AG08396 (cell line): Measurements from ENCODE around the gene UBXN1.
A peak's percentile ranks its signal among the peaks of the same experiment; 100 is the strongest.
"Not testable (repeated sequence)": the region's sequence is repeated elsewhere in the genome, so short reads cannot be mapped to it uniquely, and the experiment has no call there.

Source experiments
- DNase-seq: peaks from one replicate; pipeline ENCODE4 v3.0.0; 2012; ENCODE audit warnings: low spot score, mixed read lengths

The UBXN1 gene

DNA sequence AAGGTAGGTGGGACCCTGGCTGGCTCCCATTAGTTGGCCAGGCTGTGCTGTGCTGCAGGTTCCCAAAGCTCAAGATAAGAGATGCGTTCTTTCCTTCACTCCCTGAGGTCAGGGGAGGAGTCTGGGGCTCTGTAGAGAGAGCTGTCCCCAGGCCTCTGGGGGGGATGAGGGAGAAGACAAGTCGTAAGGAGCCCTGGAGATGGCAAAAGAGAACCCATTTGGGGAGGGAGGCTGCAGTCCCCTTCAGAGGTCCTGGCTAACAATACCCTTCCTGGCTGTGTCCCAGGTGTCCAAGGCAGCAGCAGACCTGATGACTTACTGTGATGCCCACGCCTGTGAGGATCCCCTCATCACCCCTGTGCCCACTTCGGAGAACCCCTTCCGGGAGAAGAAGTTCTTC lies 29.5 kb upstream of the UBXN1 start:
- no peak for DNase-seq

DNA sequence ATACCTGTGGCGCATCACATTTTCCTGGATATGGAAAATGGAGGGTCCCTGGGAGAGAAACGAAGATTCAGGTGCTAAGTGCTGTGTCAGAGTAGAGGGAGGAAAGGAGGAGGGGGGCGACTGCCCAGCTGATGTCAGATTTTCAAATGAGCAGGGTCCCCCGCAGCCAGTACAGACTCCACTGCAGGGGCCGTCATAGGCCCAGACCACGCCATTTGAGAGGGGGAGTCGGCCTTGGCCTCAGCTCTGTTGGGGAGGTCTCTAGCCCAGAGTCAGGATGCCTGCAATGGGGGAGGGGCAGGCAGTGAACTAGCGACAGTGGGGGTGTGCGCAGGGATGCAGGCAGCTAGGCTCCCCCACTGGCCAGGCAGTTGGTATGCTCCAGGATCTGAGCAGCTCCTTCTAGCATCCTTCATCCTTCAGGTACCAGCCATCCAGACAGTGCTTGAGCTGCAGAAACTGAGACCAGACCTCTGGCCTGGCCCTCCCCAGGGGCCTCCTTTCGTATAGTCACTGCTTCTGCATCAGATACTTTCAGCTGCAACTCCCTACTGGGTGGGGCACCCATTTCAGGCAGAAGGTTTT lies 28.5 kb upstream of the UBXN1 start, which contains the start of the genes BSCL2 and GNG3:
Gene BSCL2 (minus strand): TSS at position 148 of the 585 bp plus-strand sequence. CDS start 229 bp downstream, outside the sequence.
Gene GNG3 (plus strand): TSS at position 400 of the 585 bp plus-strand sequence. CDS start 620 bp downstream, outside the sequence.
- DNase-seq: no peak

DNA sequence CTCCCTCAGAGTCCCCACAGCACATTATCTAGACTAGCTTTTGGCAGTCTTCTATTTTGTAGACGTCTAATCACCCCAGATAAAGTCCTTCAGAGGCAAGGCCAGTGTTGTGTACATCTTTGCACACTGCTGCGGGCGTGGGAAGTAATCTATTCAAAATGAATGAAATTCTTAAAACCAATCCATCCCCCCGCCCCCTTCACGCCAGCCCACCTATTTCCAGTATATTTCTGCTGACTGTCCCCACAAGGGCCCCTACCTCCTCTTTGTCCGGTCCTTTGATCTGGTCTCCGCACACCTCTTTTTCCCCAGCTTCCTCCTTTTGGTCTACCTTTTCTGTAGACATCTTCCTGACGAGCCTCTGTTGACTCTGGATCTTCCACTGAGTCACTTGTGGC lies 28.0 kb upstream of the UBXN1 start:
- no peak for DNase-seq

- peak; percentile 96 for DNase-seq
Observed at GRCh38 chr11:62705880-62706849, 27.3 kb upstream of the UBXN1 start.

DNA sequence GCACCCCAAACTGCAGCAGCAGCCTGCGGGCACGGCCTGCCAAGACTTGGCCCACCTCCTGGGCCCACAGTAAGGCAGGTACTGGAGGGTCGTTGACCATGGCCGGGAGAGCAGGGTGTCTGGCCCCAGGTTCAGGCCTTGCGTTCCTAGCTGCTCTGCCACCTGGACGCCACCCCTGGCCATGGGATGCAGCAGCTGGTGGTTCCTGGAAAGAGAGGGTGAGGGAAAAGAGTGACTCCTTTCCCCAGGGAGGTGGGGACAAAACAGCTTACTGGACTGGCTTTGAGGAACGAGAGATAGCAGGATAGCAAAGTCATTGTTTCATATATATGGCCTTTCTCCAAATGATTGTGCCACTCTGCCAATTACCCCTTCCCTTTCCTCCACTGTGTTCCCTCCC lies 26.5 kb upstream of the UBXN1 start:
- no peak for DNase-seq

DNA sequence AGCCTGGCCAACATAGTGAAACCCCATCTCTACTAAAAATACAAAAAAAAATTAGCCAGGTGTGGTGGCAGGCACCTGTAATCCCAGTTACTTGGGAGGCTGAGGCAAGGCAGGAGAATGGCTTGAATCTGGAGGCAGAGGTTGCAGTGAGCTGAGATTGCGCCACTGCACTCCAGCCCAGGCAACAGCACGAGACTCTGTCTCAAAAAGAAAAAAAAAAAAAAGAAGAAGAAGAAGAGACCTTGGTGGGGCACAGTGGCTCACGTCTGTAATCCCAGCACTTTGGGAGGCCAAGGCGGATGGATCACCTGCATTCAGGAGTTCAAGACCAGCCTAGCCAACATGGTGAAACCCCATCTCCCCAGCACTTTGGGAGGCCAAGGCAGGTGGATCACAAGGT lies 25.0 kb upstream of the UBXN1 start:
- not testable (repeated sequence) for DNase-seq

- no peak for DNase-seq
Observed at GRCh38 chr11:62702246-62702645, 23.4 kb upstream of the UBXN1 start.

DNA sequence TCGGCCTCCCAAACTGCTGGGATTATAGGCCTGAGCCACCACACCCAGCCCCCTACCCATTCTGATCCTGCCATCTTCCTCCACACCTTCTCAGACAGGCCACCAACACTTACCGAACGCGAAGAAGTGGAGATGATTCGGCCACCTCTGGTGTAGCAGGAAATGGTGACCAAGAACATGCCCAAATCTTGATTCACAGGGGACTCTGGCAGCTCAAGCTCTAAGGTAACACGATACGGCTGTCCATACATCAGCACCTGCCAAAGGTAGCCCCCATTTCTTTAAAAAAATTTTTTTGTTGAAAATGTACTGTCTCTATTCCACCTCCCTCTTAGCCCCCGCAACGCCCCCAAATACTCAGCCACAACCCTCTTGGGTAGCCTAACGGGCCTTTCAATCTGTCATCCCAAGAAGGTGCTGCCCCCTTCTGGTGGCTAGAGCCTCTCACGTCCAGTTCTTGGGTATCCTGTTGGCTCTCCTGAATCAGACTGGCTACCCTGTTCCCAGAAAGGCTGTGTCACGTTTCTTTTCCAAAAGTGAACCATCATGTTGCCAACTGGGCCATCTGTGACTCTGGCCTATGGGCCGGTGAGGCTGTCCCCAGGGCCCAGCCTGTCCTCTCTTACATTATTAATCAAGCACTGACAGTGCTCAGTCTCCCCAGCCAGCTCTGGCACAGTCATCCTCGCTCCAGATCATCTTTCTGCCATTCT lies 15.7 kb upstream of the UBXN1 start:
- DNase-seq: peak; percentile 79

- DNase-seq: not testable (repeated sequence)
Observed at GRCh38 chr11:62693624-62694023, 14.8 kb upstream of the UBXN1 start.

GRCh38 chr11:62689421-62690183 lies 10.7 kb upstream of the UBXN1 start, which contains the start of gene LRRN4CL:
TSS of gene LRRN4CL (minus strand) at chr11:62689530. CDS start at chr11:62688508, 1,022 bp downstream.
- DNase-seq: peak; percentile 92

- no peak for DNase-seq
Observed at GRCh38 chr11:62688491-62688890, 9.6 kb upstream of the UBXN1 start.

- DNase-seq: no peak
Observed at GRCh38 chr11:62687508-62688396, 8.9 kb upstream of the UBXN1 start.

DNA sequence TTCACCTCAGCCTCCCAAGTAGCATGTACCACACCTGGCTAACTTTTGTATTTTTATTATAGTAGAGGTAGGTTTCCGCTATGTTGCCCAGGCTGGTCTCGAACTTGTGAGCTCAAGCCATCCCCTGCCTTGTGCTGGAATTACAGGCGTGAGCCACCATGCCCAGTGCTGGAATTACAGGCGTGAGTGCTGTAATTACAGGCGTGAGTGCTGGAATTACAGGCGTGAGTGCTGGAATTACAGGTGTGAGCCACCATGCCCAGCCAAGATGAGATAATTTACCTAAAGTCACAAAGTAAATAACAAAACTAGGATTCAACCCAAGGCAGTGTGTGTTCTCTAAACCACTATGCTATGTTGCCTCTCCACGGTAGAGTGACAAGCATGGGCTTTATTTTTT lies 3.6 kb upstream of the UBXN1 start:
- no peak for DNase-seq

DNA sequence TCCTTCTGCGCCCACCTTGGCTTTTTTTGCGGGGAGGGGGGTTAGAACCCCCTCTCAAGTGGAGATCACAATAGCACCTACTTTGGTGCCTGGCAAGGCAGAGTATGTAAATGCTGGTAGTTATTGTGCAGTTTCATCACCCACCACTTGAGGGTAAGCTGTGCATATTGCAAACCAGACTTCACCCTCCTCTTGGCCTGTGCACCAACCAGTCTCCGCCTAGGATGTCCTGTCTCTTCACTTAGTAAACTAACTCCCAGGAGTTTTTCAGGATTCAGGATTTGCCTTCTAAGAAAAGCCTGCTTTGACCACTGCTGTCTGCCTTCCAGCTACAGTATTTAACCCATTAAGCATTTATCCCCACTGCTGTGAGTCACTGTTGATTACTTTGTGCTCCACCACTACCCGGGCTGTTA lies 2.0 kb upstream of the UBXN1 start:
- DNase-seq: peak; percentile 83

DNA sequence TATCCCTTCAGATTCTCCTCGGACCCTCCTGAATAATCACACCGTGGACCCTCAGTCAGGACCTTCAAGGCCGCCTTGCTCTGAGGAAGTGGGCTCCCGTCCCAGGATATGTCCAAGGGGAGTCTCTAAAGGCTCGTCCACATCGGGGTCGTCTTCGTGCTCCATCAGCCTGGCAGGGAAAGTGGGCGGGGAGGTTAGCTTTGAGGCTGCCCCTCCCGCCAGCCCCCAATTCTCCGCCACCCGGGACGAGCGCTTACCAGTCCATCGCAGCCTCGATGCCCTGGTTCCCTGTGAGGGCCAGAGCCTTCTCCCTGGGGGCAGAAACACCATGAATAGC lies 472 bp downstream of the UBXN1 start:
- DNase-seq: no peak

DNA sequence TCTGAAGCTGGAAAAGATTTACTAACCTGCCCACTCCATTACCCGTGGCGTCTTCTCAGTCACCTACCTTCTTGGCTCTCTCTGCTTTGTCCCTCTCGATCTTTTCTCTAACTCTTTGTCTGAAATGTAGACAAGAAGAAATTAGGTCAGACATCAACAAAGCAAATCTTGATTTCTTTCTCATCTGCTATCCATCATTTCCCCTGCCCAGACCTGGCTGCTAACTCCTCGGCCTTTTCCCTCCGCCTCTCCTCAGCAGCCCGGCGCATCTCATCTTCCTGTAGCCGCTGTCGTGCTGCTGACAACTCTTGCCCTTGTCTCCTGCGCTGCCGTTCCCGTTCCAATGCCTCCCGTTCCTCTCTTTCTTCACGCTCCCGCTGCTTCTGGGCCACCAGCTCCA lies 1.2 kb downstream of the UBXN1 start:
- DNase-seq: no peak

DNA sequence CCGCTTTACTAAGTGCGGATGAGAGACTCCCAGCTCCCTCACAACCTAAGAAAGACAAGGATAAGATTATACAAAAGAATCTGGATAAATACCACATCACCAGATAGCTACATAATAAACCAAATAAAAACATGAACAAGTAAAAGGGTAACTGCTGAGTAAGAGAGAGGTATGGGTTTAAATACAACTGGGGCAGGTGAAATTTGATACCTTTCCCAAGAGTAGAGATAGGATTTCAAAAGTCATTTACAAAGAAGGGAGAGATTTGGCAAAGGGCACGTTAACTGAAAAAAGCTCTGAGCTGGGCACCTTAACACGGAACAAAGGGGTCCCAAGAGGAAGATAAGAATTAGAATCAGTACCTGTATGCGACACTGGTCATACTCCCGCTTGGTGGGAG lies 1.7 kb downstream of the UBXN1 start:
- no peak for DNase-seq

GRCh38 chr11:62676698-62677097 lies 2.2 kb downstream of the UBXN1 start:
- no peak for DNase-seq

- not testable (repeated sequence) for DNase-seq
Observed at GRCh38 chr11:62675415-62675814, 3.5 kb downstream of the UBXN1 start.

DNA sequence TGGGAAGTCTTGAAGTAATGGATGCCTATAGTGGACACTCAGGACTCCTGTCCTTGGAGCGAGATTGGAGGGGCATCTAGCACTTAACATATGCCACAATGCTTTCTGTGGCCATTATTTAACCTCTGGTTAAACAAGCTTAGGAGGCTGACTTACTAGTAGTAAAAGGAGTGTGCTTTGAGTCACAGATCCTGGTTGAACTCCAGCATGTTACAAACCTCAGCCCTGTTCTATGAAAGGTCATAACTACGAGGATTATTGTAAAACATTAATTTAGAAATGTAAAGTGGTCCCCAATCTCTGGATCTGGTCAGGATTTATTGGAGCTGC lies 5.7 kb downstream of the UBXN1 start:
- no peak for DNase-seq
